ENCODE results near the gene STRN3. TPM values are rescaled to one million over a fixed set of nuclear protein-coding genes. Genes with fewer than 3 reads are reported as not detected.
"Not testable (repeated sequence)": the region's sequence is repeated elsewhere in the genome, so short reads cannot be mapped to it uniquely, and the experiment has no call there.

The STRN3 gene
- total RNA-seq, 2 experiments from 2014 or later = 21.8 to 24.1 TPM

GRCh38 chr14:30988509-30988908 is 37.7 kb downstream of the STRN3 start:
- H3K36me3 Mint-ChIP-seq = peaks cover 10% of the 10 kb centered on the region
- no peak overlapping the region for H3K4me3 Mint-ChIP-seq
- no peak for DNase-seq
- no peaks in the 10 kb centered on the region for H3K27me3 Mint-ChIP-seq
- peaks cover 4% of the 10 kb centered on the region for H3K4me1 Mint-ChIP-seq
- no peaks in the 10 kb centered on the region for H3K9me3 Mint-ChIP-seq
- ATAC-seq (ENCODE audit: low read depth) = no peak
- no peak overlapping the region for H3K27ac Mint-ChIP-seq
- POLR2A ChIA-PET = interaction anchor here (0.7 kb wide), 1 partner anchor 14 kb away, joined by 4 read pairs; no protein-coding TSS in a partner anchor

- Mint-ChIP-seq H3K27ac (no peak overlapping the region), H3K27me3 (no peaks in the 10 kb centered on the region), H3K4me1 (peaks cover 2% of the 10 kb centered on the region), H3K9me3 (no peaks in the 10 kb centered on the region), H3K4me3 (no peak overlapping the region), H3K36me3 (peaks cover 6% of the 10 kb centered on the region)
- DNase-seq = no peak
- ATAC-seq (ENCODE audit: low read depth) = no peak
- POLR2A ChIA-PET = no interaction called here
Measured at GRCh38 chr14:30985796-30986195, 40.4 kb downstream of the STRN3 start.

- no peaks in the 10 kb centered on the region for H3K36me3 Mint-ChIP-seq
- no peak overlapping the region for H3K4me3 Mint-ChIP-seq
- DNase-seq (no peak), ATAC-seq (ENCODE audit: low read depth) (no peak)
- no peaks in the 10 kb centered on the region for H3K9me3 Mint-ChIP-seq
- no peaks in the 10 kb centered on the region for H3K27me3 Mint-ChIP-seq
- no peaks in the 10 kb centered on the region for H3K4me1 Mint-ChIP-seq
- POLR2A ChIA-PET = interaction anchor here (0.6 kb wide), 1 partner anchor 119 kb away, joined by 3 read pairs; no protein-coding TSS in a partner anchor
- no peak overlapping the region for H3K27ac Mint-ChIP-seq
Measured at GRCh38 chr14:30983858-30984257, 42.3 kb downstream of the STRN3 start.

- Mint-ChIP-seq H3K9me3 (no peaks in the 10 kb centered on the region), H3K4me1 (no peaks in the 10 kb centered on the region), H3K36me3 (no peaks in the 10 kb centered on the region), H3K27ac (no peak overlapping the region), H3K4me3 (no peak overlapping the region), H3K27me3 (no peaks in the 10 kb centered on the region)
- no peak for DNase-seq
- POLR2A ChIA-PET = no interaction called here
- no peak for ATAC-seq (ENCODE audit: low read depth)
Measured at GRCh38 chr14:30982533-30982932, 43.6 kb downstream of the STRN3 start.

GRCh38 chr14:30980980-30981379 is 45.2 kb downstream of the STRN3 start:
- H3K27ac Mint-ChIP-seq = no peak overlapping the region
- H3K9me3 Mint-ChIP-seq = peaks cover 1% of the 10 kb centered on the region
- peaks cover 5% of the 10 kb centered on the region for H3K36me3 Mint-ChIP-seq
- POLR2A ChIA-PET = no interaction called here
- no peaks in the 10 kb centered on the region for H3K27me3 Mint-ChIP-seq
- peaks cover 3% of the 10 kb centered on the region for H3K4me1 Mint-ChIP-seq
- H3K4me3 Mint-ChIP-seq = no peak overlapping the region
- DNase-seq = no peak
- ATAC-seq (ENCODE audit: low read depth) = no peak

GRCh38 chr14:30980106-30980704 is 46.0 kb downstream of the STRN3 start:
- H3K4me3 Mint-ChIP-seq, H3K36me3 Mint-ChIP-seq, H3K27ac Mint-ChIP-seq, H3K4me1 Mint-ChIP-seq, H3K27me3 Mint-ChIP-seq, H3K9me3 Mint-ChIP-seq, DNase-seq: not testable (repeated sequence)
- peak; percentile 63 for ATAC-seq (ENCODE audit: low read depth)
- POLR2A ChIA-PET = interaction anchor here (0.8 kb wide), 1 partner anchor 228 kb away, joined by 3 read pairs; no protein-coding TSS in a partner anchor

- H3K4me3 Mint-ChIP-seq = no peak overlapping the region
- H3K27me3 Mint-ChIP-seq = no peaks in the 10 kb centered on the region
- no peak overlapping the region for H3K27ac Mint-ChIP-seq
- DNase-seq (no peak), ATAC-seq (ENCODE audit: low read depth) (no peak)
- H3K36me3 Mint-ChIP-seq = peaks cover 6% of the 10 kb centered on the region
- H3K9me3 Mint-ChIP-seq = peaks cover 1% of the 10 kb centered on the region
- peaks cover 16% of the 10 kb centered on the region for H3K4me1 Mint-ChIP-seq
- POLR2A ChIA-PET = no interaction called here
Measured at GRCh38 chr14:30977752-30978151, 48.4 kb downstream of the STRN3 start.

GRCh38 chr14:30974628-30975027 is 51.6 kb downstream of the STRN3 start:
- Mint-ChIP-seq H3K36me3 (peaks cover 11% of the 10 kb centered on the region), H3K27me3 (no peaks in the 10 kb centered on the region), H3K9me3 (peaks cover 4% of the 10 kb centered on the region), H3K4me3 (no peak overlapping the region), H3K4me1 (peaks cover 23% of the 10 kb centered on the region), H3K27ac (no peak overlapping the region)
- DNase-seq = no peak
- POLR2A ChIA-PET = no interaction called here
- no peak for ATAC-seq (ENCODE audit: low read depth)

- POLR2A ChIA-PET = interaction anchor here (0.6 kb wide), 1 partner anchor 410 kb away, joined by 3 read pairs; no protein-coding TSS in a partner anchor
Measured at GRCh38 chr14:30972882-30973582, 53.1 kb downstream of the STRN3 start.

GRCh38 chr14:30972036-30972732 is 54.0 kb downstream of the STRN3 start:
- DNase-seq; H3K27me3 Mint-ChIP-seq; POLR2A ChIA-PET; H3K27ac Mint-ChIP-seq; H3K4me3 Mint-ChIP-seq; H3K9me3 Mint-ChIP-seq; ATAC-seq (ENCODE audit: low read depth): not testable (repeated sequence)
- Mint-ChIP-seq H3K4me1 (peaks cover 24% of the 10 kb centered on the region), H3K36me3 (peaks cover 16% of the 10 kb centered on the region)

More at GRCh38 chr14:30972882-30973582, 53.1 kb downstream of the STRN3 start:
- Mint-ChIP-seq H3K9me3 (peaks cover 4% of the 10 kb centered on the region), H3K36me3 (peaks cover 11% of the 10 kb centered on the region), H3K27ac (no peak overlapping the region), H3K4me1 (peaks cover 24% of the 10 kb centered on the region), H3K27me3 (no peaks in the 10 kb centered on the region), H3K4me3 (no peak overlapping the region)
- no peak for DNase-seq
- no peak for ATAC-seq (ENCODE audit: low read depth)

- Mint-ChIP-seq H3K9me3 (peaks cover 6% of the 10 kb centered on the region), H3K36me3 (peaks cover 18% of the 10 kb centered on the region), H3K27ac (no peak overlapping the region), H3K4me3 (no peak overlapping the region), H3K27me3 (no peaks in the 10 kb centered on the region), H3K4me1 (peaks cover 25% of the 10 kb centered on the region)
- ATAC-seq (ENCODE audit: low read depth) (no peak), DNase-seq (no peak)
- POLR2A ChIA-PET = no interaction called here
Measured at GRCh38 chr14:30971586-30971985, 54.6 kb downstream of the STRN3 start.

- DNase-seq; ATAC-seq (ENCODE audit: low read depth); POLR2A ChIA-PET; H3K27me3 Mint-ChIP-seq: not testable (repeated sequence)
- Mint-ChIP-seq H3K4me3 (peak overlapping the region; percentile 7), H3K9me3 (peaks cover 14% of the 10 kb centered on the region), H3K36me3 (peaks cover 30% of the 10 kb centered on the region), H3K27ac (peak overlapping the region; percentile 17), H3K4me1 (peaks cover 25% of the 10 kb centered on the region)
Measured at GRCh38 chr14:30969796-30970195, 56.4 kb downstream of the STRN3 start.

- DNase-seq; POLR2A ChIA-PET; ATAC-seq (ENCODE audit: low read depth); H3K27ac Mint-ChIP-seq; H3K27me3 Mint-ChIP-seq; H3K4me3 Mint-ChIP-seq: not testable (repeated sequence)
- H3K4me1 Mint-ChIP-seq = peaks cover 16% of the 10 kb centered on the region
- peaks cover 44% of the 10 kb centered on the region for H3K36me3 Mint-ChIP-seq
- peaks cover 15% of the 10 kb centered on the region for H3K9me3 Mint-ChIP-seq
Measured at GRCh38 chr14:30967364-30968098, 58.6 kb downstream of the STRN3 start.
